Measurements from ENCODE around the gene C12orf75.
"Not testable (repeated sequence)": the region's sequence is repeated elsewhere in the genome, so short reads cannot be mapped to it uniquely, and the experiment has no call there.

The C12orf75 gene

DNA sequence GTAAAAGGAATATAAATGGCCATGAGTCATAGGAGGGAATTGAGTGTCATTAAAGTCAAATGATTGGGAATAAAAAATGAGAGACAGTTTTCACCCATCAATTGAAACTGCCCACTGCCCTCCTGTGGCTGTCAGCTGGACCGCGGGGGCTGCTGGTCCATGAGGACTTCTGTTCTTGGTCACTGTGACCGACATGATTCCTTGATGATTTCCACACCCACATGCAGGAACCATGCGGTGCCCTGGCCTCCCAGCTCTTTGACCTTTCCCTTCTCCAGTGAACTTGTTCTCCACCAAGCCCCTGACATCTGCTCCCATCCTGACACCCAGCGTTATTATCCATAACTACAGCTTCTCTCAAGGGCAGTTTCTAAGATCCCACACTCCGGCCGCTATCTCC is 48.4 kb downstream of the C12orf75 start:
- no peak for DNase-seq (ENCODE audit: low read depth in 2 of 2)

DNA sequence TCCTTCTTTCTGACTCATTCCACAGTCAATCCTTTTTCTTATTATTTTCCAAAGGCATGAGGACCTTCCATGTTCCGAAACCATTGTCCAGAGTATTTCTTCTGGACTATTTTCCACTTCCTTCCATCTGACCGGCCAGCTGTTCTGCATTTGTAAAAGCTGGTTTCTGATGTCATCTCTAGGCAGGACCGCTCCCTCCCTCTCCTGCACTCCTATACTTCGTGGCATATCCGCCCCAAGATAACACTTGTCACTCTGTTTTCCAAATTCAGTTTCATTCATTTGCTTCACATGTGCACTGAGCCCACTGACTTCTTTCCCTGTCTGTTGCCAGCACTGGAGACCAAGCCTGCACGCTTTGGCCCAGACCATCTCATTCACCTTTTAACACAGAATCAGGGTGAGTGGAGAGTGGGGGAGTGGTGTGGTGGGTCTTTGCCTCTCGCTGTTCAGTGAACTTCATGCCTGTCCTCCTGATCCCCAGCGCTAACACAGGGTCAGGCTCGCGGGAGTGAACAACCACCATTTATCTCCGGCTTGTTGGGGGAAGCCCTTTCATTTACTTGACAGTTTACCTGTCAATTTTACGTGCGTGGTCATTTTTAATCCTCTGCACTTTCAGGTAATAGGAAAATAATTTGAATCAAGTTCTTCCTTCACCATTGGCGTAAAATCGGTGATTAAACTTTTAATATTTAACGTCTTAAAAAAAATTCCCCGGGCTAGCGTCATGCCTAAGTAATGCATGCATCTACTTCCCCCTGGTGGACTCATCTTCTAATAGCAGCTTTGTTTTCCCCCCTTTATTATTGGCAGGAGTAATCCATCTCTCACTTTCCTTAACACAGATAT is 52.5 kb downstream of the C12orf75 start:
- DNase-seq (ENCODE audit: low read depth in 2 of 2), result no peak

DNA sequence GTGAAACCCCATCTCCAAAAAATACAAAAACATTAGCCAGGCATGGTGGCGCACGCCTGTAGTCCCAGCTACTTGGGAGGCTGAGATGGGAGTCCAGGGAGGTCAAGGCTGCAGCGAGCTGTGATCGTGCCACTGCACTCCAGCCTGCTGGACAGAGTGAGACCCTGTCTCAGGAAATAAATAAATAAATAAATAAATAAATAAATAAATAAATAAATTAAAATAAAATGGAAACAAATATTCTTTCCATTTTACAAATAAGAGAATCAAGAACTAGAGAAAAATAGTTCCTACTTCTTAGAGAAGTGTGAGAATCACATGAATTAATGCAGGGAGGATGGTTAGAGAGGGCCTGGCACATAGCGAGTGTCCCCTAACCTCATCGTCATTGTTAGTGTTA is 53.7 kb downstream of the C12orf75 start:
- DNase-seq (ENCODE audit: low read depth in 2 of 2), result no peak

DNA sequence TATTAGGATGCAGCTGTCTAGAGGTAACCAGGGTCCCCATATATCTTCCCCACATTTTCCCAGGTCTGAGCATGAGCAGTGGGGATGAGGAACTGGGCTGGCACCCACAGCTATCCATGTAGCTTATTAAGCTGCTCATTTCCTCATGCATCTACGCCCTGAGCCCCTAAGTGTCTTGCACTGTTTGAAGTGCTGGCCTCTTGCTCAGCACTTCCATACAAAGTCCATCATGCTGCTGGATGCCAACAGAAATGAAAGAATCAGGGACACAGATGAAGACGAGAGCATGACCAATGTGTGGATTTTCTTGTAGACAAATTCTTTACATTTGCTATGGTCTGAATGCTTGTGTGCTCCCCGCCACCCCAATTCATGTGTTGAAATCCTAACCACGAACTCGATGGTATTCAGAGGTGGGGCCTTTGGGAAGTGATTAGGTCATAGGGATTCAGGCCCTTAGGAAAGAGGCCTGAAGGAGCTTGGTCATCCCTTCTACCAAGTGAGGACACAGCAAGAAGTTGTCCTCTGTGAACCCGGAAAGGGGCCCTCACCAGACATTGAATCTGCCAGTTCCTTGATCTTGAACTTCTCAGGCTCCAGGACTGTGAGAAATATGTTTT is 54.5 kb downstream of the C12orf75 start:
- no peak for DNase-seq (ENCODE audit: low read depth in 2 of 2)

DNA sequence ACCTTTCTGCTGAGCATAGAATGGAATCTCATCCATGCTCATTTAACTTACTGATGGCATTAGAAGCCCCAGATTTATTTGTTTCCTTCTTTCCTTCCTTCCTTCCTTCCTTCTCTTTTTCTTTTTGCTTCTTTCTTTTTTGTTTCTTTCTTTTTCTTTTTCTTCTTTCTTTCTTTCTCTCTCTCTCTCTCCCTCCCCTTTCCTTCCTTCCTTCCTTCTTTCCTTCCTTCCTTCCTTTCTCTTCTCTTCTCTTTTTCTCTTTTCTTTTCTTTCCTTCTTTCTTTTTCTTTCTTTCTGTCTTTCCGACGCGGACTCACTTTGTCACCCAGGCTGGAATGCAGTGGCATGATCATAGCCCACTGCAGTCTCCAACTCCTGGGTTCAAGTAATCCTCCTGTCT is 55.9 kb downstream of the C12orf75 start:
- DNase-seq (ENCODE audit: low read depth in 2 of 2), result no peak

DNA sequence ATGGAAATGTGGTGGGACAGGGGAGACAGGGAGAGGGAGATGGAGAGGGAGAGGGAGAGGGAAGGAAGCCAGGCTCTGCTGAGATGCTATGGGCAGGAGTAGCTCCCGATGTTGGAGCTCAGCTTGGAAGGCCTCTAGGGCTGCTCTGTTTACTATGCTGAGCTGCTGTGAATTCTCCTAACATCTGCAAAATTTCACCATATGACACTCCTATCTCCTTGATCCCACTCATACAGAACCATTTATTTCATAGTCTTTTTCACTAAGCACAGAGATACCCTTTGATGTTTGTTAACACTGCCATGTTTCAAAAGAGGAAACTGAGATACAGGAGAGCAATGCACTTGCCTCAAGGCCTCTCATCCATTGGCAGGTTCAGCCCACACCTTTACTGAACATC is 60.7 kb downstream of the C12orf75 start:
- DNase-seq (ENCODE audit: low read depth in 2 of 2), result no peak

DNA sequence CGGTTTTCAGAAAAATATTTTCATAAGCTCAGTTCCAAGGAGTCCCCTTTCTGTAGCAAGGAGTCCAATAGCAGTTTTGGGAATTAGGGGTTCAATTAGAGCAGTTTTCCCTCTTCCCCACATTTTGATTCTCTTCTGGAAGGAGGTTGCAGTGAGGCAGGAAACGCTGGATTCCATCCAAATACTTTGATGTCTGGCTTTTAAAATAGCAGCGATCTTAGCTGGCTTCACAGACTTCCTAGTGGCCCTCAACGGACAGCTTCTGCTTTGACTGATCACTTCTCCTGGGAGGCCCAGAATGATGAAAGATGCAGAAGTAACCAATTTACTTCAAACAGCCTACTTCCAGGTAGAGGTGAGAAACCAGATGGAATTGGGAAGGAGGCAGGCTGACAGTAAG is 63.1 kb downstream of the C12orf75 start:
- DNase-seq (ENCODE audit: low read depth in 2 of 2), result no peak

DNA sequence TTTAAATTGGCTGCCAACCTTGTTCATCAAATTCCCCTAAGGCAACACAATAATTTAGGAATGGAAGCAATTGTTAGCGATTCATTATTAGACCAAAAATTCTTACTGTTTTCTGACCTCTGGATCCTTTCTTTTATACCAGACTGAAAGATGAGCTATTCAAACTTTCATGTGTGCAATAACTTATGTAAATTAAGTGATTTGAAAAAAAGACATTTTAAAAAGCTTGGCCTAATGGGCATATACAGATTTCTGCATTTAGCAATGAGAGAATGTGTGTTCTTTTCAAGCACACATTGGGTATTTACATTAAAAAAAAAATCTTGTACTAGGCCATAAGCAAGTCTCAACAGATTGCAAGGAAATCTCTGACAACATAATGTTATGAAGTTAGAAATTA is 65.5 kb downstream of the C12orf75 start:
- DNase-seq (ENCODE audit: low read depth in 2 of 2), result no peak

DNA sequence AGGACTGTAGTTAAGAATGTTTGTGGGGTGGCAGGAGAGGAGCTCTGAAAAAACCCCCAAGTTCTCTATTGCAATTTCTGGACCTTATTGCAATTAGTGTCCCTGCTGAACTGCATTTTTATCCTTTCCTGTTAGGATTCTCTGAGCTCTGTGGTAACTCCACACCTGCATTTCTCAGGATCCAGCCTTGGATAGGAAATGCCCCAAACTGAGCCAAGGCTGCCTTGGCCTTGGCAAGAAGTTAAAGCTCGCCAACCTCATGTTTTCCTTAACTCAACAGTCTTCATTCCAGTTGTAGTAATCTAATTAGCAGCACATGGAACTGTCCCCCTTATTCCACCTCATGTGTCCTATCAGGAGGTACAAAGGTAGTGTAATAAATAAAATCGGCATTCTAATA is 66.5 kb downstream of the C12orf75 start:
- DNase-seq (ENCODE audit: low read depth in 2 of 2), result no peak

DNA sequence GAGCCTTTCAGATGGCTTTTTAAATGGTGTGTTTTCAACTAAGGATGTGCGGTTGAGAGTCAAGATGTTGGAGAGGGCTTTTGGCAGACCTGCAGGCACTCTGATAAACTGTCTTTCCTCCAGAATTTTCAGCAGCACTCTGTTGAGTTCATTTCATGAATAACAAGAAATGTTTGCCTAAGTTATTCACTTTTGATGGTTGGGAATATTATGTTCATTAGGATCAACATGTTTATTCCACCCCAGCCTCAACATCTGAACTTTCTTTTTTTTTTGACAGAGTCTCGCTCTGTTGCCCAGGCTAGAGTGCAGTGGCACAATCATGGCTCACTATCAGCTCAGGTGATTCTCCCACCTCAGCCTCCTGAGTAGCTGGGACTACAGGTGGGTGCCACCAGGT is 68.4 kb downstream of the C12orf75 start:
- no peak for DNase-seq (ENCODE audit: low read depth in 2 of 2)

DNA sequence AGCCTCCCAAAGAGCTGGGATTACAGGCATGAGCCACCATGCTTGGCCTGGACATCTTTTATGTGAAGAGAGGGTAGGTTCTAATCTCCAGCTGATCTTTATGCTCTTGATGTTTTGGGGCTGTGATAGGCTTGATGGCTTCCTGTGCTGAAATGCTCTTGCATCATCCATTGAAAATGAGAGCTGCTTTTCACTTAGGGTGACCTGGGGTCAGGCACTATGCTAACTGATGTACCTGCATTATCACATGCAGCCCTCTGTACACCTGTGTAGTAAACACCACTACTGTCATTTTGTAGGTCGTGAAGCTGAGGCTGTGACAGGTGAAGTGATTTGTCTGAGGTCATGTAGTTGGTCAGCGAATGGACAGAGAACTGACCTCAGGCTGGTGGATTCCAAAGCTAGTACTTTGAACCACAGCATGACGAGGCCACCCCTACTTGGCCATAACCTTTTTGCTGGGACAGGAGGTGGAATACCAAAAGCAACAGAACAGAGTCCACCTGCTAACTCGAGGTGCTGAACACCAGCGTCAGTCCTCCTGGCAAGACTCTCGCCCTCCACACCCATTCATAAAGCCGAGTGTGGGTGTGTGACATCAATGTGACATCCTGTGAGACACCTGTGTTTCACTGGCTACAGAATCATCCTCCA is 69.1 kb downstream of the C12orf75 start:
- DNase-seq (ENCODE audit: low read depth in 2 of 2), result no peak

DNA sequence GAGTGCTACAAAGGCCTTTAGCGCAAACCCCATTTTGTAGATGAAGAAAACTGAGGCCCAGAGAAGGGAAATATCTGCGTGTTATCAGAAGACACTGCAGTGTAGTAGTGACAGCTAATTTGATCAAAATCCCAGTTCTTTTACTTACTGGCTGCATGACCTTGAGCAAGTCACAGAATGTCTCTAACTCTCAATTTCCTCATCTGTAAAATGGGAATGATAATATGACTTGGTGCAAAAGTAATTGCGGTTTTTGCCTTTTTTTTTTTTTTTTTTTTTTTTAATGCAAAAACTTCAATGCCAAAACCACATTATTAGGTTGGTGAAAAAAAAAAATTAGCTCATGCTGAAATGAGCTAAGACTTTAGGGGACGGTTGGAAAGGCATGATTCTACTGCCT is 69.7 kb downstream of the C12orf75 start:
- DNase-seq (ENCODE audit: low read depth in 2 of 2), result no peak

DNA sequence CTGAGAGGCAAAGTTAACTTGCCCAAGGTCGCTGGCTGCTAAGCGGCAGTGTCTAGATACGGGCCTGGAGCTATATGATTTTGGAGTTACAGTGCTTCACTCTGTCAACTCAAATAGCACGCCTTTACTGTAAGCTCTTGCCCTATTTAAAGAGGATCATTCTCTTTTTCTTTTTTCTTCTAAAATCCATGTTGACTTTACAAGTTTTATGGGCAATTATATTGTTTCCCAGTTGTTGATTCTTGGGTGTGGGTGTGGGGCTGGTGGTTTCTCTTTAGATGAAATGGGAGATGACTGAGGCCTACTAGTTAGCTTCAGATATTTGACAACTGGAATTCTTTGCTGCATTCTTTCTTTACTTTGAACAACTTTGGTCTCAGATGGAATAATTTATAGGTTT is 70.7 kb downstream of the C12orf75 start:
- DNase-seq (ENCODE audit: low read depth in 2 of 2), result no peak

DNA sequence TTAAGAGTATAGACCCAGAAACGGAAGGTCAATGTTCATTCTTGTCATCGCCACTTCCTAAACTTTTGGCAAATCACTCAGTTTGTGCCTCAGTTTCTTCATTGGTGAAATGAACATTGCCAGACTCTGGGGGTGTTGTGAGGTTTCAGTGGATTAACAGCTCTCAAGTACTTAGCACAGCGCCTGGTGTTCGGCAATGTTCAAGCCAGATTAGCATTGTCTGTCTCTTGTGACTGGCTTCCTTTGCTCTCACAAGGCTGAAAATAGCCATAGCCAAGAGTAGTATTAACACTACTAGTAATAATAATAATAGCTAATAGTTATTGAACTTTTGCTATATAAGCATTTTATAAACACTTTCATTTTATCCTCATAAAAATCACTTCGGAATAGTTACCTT is 71.9 kb downstream of the C12orf75 start:
- DNase-seq (ENCODE audit: low read depth in 2 of 2), result no peak

DNA sequence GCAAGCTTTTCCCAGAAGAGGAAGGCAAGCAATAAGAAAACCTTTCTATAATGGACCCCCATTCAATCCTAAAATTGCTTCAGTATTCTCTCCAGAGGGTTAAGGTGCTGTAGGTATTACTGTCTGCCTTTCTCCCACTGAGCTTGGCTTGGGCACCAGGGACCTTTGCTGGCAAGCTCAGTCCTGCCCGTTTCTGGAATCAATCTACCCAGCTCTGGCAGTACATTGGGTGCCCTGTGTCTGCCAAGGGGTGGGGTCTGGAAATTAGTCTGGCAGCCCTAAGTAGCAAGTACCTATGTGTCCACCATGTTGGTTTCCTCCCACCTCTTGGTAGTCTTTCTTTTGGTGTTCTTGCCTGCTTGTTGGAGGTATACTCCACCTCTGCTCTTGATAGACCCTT is 72.6 kb downstream of the C12orf75 start:
- no peak for DNase-seq (ENCODE audit: low read depth in 2 of 2)

DNA sequence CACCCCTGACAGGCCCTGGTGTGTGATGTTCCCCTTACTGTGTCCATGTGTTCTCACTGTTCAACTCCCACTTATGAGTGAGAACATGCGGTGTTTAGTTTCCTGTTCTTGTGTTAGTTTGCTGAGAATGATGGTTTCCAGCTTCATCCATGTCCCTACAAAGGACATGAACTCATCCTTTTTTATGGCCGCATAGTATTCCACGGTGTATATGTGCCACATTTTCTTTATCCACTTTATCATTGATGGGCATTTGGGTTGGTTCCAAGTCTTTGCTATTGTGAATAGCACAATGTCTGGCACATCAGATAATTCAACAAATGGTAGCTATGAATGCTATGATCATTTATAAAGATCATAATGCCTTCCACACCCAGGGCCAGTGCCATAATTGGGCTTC is 73.6 kb downstream of the C12orf75 start:
- DNase-seq (ENCODE audit: low read depth in 2 of 2), result not testable (repeated sequence)

DNA sequence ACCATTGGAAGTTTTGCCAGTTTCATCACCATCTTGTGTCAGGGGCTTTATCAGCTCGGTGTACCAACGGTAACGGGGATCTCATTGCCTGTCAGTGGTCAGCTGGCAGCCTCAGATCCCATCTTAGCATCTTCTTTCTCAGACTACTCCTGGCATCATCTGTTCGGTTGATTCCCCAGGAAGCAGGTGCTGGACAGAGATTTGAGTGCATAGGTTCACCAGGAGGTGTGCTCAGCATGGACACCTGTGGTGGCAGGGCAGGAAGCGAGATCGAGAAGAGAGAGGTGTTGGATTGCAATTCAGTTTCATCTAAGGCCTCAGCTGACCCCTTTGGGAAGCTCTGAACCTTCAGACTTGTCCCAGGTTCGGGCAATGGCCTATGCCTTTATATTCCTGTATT is 76.0 kb downstream of the C12orf75 start:
- no peak for DNase-seq (ENCODE audit: low read depth in 2 of 2)

DNA sequence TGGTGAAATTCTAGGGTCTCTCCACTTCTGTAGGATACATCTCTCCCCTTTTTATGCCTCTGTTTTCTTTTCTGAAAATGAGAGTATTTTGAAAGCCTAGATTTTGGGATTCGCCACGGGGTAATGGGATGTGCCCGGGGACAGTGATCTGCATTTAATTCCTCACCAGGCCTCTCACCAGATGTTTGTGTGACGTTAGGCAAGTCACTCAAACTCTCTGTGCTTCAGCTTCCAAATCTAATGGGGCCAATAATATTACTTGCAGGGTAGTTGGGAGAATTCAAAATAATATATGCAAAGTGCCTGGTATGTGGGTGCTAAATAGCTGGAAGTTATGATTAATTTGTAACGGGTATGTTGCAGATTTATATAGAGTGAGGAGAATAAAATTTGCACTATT is 78.8 kb downstream of the C12orf75 start:
- no peak for DNase-seq (ENCODE audit: low read depth in 2 of 2)

DNA sequence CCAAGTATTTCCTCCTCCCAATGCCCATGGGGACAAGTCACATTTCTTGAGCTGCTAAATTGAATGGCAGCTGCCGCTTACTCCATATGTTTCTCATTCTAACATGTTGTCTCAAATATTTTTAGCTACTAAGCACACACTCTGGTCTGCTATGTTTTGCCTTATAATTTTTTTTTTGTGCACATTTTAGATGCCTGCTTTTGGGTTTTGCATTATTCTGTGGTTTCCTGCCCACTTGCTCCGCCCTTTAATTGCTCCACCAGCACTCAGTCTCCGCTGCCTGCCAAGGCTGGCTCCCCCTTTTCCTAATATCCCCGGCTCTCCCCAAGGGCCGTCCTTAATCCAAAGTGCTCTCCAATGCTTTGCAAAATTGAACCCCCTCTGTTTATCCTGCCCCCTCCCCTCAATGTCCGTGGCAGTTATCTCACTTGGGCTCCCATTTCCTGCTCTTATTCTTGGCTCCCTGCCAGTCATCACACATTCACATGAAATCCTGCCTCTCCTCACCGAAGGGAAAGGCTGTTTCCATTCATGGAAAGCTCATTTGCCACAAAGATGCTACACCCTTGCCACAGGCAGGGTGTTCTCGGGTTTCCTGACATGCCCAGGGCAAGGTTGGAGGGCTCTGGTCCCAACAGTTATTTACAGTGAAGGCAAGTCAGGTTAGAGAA is 79.4 kb downstream of the C12orf75 start:
- no peak for DNase-seq (ENCODE audit: low read depth in 2 of 2)

DNA sequence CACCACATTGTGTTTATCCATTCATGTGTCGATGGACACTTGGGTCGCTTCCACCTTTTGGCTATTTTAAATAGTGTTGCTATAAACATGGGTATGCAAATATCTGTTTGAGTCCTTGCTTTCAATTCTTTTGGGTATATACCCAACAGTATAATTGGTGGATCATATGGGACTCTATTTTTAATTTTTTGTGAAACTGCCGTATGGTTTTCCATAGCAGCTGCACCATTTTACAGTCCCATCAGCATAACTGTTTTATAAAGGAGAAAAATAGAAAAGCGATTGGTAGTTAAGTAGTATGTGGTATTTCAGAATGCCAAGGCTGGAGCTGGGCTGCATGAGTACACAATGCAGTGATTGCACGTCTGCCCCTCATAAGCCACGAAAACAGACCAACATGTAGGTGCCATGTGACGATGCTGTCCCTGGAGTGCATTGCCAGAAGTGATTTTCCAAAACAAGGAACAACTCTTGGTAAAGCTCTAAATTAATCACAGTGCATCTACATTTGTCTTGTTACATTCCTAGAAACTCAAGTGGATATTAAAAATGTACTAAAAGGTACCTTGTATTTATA is 83.5 kb downstream of the C12orf75 start:
- no peak for DNase-seq (ENCODE audit: low read depth in 2 of 2)

DNA sequence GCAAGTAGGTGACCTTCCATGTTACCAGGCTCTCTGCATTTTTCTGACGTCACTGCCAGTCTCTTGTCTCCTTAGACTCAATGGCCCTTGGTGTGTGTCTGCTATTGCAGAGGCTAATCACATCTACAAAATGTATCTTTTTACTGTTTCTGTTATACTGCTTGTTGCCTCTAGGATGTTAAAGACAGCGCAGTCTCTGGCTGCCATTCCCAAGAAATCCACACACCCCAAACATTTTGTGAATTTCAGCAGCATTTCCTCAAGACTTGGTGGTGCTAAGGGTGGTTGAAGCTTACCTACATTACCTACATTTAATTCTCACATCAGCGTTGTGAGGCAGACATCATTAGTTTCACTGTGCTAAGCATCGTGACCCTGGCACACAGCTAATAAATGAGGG is 87.2 kb downstream of the C12orf75 start:
- no peak for DNase-seq (ENCODE audit: low read depth in 2 of 2)

DNA sequence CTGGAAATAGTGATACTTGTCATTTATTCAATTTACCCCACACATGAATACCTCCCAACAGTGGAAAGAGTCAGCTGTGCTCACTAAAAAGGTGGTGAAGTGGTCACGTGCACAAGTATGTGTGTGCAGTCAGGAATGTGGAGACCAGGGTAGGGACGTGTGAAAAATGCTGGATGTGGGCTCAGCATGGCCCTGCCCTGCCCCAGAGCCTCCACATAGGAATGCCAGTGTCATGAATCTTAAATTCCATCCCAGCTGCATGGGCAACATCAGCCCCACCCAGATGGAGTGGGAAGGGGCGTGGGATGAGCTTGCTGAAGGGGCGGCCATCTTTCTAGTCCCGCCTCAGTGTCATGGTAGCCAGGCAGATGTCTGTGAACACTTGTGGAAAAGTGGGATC is 87.7 kb downstream of the C12orf75 start:
- DNase-seq (ENCODE audit: low read depth in 2 of 2), result no peak
